ENCODE results near the gene GAB3. TPM values are rescaled to one million over a fixed set of nuclear protein-coding genes. Genes with fewer than 3 reads are reported as not detected.

The GAB3 gene
- total and polyA plus RNA-seq, 2 donors (not counting 3 experiments of a cell fraction or from before 2014, with no cell fraction given): 6.0 to 6.2 TPM

GRCh38 chrX:154737136-154737535 is 13.7 kb downstream of the GAB3 start:
- DNase-seq (ENCODE audit: low read depth, low spot score) (no peak), FAIRE-seq (no peak)
- dilution Hi-C loops (cut with MboI; ENCODE audit: extremely low pct_ligation_motif_present, low sequenced_read_pairs) (no loop called here), intact Hi-C loops (cut with micrococcal nuclease) (no loop called here)
- ChIA-PET POLR2A (no interaction called here), CTCF (interaction anchor here (1.0 kb wide), 1 partner anchor 9 kb away, joined by 7 read pairs; no protein-coding TSS in a partner anchor)
- Histone ChIP-seq H3K9me1 (replicated peaks; ENCODE audit: control insufficient read depth, extremely low read depth, insufficient read depth, low read length) (no peaks in the 10 kb centered on the region), H3K9me3 (replicated peaks; ENCODE audit: control insufficient read depth, insufficient read depth, low read length) (no peaks in the 10 kb centered on the region), H3K4me2 (ENCODE audit: insufficient read depth, low read length) (peak overlapping the region; percentile 16), H3K4me3 (replicated peaks in 1 of 3; ENCODE audit: insufficient read depth in 1 of 3, low read depth in 1 of 3, low read length in 3 of 3) (no peak overlapping the region), H3K79me2 (ENCODE audit: control insufficient read depth, insufficient read depth, low read length) (no peaks in the 10 kb centered on the region), H4K20me1 (replicated peaks; ENCODE audit: control insufficient read depth, extremely low read depth, insufficient read depth, low read length) (no peaks in the 10 kb centered on the region), H2AFZ (ENCODE audit: low read depth, low read length) (no peak overlapping the region), H3K36me3 (ENCODE audit: control insufficient read depth in 2 of 2, extremely low read depth in 1 of 2, insufficient read depth in 2 of 2, low read length in 2 of 2) (no peaks in the 10 kb centered on the region), H3K9ac (replicated peaks; ENCODE audit: extremely low read depth, insufficient read depth, low read length) (peak overlapping the region; percentile 19), H3K4me1 (ENCODE audit: control insufficient read depth, extremely low read depth, insufficient read depth, low read length) (peaks cover 63% of the 10 kb centered on the region), H3K27ac (ENCODE audit: insufficient read depth, low read depth, low read length) (peak overlapping the region; percentile 93), H3K27me3 (ENCODE audit: control insufficient read depth in 2 of 2, insufficient read depth in 2 of 2, low read length in 2 of 2) (no peaks in the 10 kb centered on the region)
- no TSS peak for BruUV-seq (replicated peaks)
- TF ChIP-seq CTCF (IDR thresholded peaks at IDR 0.05; ENCODE audit: extremely low read depth in 1 of 2, insufficient read depth in 1 of 2, low read depth in 1 of 2, low read length in 2 of 2): no peak

GRCh38 chrX:154735695-154736393 is 15.0 kb downstream of the GAB3 start:
- ChIA-PET POLR2A (no interaction called here), CTCF (interaction anchor here (2.2 kb wide), 1 partner anchor 14 kb away, joined by 12 read pairs; no protein-coding TSS in a partner anchor)
- Histone ChIP-seq H3K4me3 (replicated peaks in 1 of 3; ENCODE audit: insufficient read depth in 1 of 3, low read depth in 1 of 3, low read length in 3 of 3) (no peak overlapping the region), H3K9me3 (replicated peaks; ENCODE audit: control insufficient read depth, insufficient read depth, low read length) (no peaks in the 10 kb centered on the region), H3K27me3 (ENCODE audit: control insufficient read depth in 2 of 2, insufficient read depth in 2 of 2, low read length in 2 of 2) (no peaks in the 10 kb centered on the region), H3K9me1 (replicated peaks; ENCODE audit: control insufficient read depth, extremely low read depth, insufficient read depth, low read length) (no peaks in the 10 kb centered on the region), H3K4me1 (ENCODE audit: control insufficient read depth, extremely low read depth, insufficient read depth, low read length) (peaks cover 74% of the 10 kb centered on the region), H2AFZ (ENCODE audit: low read depth, low read length) (no peak overlapping the region), H3K27ac (ENCODE audit: insufficient read depth, low read depth, low read length) (peak overlapping the region; percentile 93), H3K36me3 (ENCODE audit: control insufficient read depth in 2 of 2, extremely low read depth in 1 of 2, insufficient read depth in 2 of 2, low read length in 2 of 2) (no peaks in the 10 kb centered on the region), H3K4me2 (ENCODE audit: insufficient read depth, low read length) (no peak overlapping the region), H3K79me2 (ENCODE audit: control insufficient read depth, insufficient read depth, low read length) (no peaks in the 10 kb centered on the region), H3K9ac (replicated peaks; ENCODE audit: extremely low read depth, insufficient read depth, low read length) (peak overlapping the region; percentile 11), H4K20me1 (replicated peaks; ENCODE audit: control insufficient read depth, extremely low read depth, insufficient read depth, low read length) (no peaks in the 10 kb centered on the region)
- TF ChIP-seq GATA2 (IDR thresholded peaks at IDR 0.05; ENCODE audit: insufficient read depth, insufficient read length, low read depth, low read length): no peak
- DNase-seq (ENCODE audit: low read depth, low spot score): peak; percentile 78
- no TSS peak for BruUV-seq (replicated peaks)
- intact Hi-C loops (cut with micrococcal nuclease) (loop anchor here (2.0 kb wide), 1 partner anchor 17 kb away; no protein-coding TSS in a partner anchor), dilution Hi-C loops (cut with MboI; ENCODE audit: extremely low pct_ligation_motif_present, low sequenced_read_pairs) (no loop called here)
- peak; percentile 74 for FAIRE-seq
